SK-N-SH (cell line): ENCODE data around the gene PSMC5.

ENCODE experiments used
- POLR2AphosphoS5 ChIP-seq: IDR thresholded peaks from 2 replicates; pipeline ENCODE4 v1.6.1; 2012; ENCODE audit warnings: low read depth, low read length
- RCOR1 ChIP-seq: fragments of 150-350 bp; IDR thresholded peaks from 2 replicates; pipeline ENCODE4 v1.6.1; 2017; ENCODE audit warnings: antibody characterized with exemption, low read length
- SMC3 ChIP-seq: IDR thresholded peaks from 2 replicates; pipeline ENCODE4 v1.6.1; 2012; ENCODE audit warnings: low read depth, low read length, improper control_type of control experiment
- TEAD4 ChIP-seq: IDR thresholded peaks from 2 replicates; pipeline ENCODE4 v1.4.0; 2012; ENCODE audit warnings: mild to moderate bottlenecking, borderline replicate concordance; ENCODE audit not compliant: insufficient read depth
- YY1 ChIP-seq: IDR thresholded peaks from 2 replicates; pipeline ENCODE4 v1.4.0; 2012; ENCODE audit warnings: low read depth, mild to moderate bottlenecking
- TF ChIP-seq, protein P1 (sequence below): fragments of 200-600 bp; sonication (generic); IDR thresholded peaks from 2 replicates; pipeline ENCODE4 v1.6.1; 2017; ENCODE audit warnings: antibody characterized with exemption, mild to moderate bottlenecking, moderate library complexity
- TF ChIP-seq, protein P2 (sequence below): IDR thresholded peaks from 2 replicates; pipeline ENCODE4 v1.6.1; 2012; ENCODE audit warnings: mild to moderate bottlenecking, low read depth, low read length, moderate library complexity

DNA sequence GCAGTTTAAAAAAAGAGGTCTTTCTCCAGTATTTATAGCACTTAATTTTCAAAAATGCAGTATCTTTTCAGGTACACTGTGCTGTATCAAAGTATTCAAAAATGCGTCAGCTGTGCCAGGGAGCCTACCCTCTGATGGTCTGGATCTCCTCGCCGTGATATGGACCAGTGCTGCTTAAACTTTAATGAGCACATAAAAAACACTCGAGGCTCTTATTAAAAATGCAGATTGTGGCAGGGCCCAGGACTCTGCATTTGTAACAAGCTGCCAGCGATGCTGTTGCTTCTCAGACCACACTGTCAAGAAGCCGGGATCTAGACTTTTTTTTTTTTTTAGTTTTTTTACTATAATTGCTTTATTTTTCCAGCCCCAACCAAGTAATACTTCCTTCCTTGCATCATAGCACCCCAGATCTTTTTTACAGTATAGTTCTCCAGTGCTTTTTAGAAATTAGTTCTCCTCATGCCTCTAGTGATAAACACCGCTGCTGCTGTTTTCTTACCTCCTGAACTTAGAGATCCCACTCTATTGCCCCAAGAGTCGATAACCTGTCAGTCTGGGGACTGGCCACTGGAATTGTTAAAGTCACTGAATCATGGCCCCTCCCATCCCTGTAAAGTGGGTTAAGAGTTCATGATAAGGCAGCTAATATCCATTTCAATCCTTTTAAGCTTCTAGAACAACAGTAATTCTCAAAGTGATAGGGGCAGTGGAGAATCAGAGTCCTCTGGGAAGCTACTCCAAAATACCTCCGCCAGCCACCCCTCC, 16.9 kb downstream of the PSMC5 start:
- TF ChIP-seq, protein P1, sequence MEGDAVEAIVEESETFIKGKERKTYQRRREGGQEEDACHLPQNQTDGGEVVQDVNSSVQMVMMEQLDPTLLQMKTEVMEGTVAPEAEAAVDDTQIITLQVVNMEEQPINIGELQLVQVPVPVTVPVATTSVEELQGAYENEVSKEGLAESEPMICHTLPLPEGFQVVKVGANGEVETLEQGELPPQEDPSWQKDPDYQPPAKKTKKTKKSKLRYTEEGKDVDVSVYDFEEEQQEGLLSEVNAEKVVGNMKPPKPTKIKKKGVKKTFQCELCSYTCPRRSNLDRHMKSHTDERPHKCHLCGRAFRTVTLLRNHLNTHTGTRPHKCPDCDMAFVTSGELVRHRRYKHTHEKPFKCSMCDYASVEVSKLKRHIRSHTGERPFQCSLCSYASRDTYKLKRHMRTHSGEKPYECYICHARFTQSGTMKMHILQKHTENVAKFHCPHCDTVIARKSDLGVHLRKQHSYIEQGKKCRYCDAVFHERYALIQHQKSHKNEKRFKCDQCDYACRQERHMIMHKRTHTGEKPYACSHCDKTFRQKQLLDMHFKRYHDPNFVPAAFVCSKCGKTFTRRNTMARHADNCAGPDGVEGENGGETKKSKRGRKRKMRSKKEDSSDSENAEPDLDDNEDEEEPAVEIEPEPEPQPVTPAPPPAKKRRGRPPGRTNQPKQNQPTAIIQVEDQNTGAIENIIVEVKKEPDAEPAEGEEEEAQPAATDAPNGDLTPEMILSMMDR = no peak
- TF ChIP-seq YY1 (no peak), RCOR1 (no peak), SMC3 (no peak), POLR2AphosphoS5 (no peak), TEAD4 (no peak)
- TF ChIP-seq, protein P2, sequence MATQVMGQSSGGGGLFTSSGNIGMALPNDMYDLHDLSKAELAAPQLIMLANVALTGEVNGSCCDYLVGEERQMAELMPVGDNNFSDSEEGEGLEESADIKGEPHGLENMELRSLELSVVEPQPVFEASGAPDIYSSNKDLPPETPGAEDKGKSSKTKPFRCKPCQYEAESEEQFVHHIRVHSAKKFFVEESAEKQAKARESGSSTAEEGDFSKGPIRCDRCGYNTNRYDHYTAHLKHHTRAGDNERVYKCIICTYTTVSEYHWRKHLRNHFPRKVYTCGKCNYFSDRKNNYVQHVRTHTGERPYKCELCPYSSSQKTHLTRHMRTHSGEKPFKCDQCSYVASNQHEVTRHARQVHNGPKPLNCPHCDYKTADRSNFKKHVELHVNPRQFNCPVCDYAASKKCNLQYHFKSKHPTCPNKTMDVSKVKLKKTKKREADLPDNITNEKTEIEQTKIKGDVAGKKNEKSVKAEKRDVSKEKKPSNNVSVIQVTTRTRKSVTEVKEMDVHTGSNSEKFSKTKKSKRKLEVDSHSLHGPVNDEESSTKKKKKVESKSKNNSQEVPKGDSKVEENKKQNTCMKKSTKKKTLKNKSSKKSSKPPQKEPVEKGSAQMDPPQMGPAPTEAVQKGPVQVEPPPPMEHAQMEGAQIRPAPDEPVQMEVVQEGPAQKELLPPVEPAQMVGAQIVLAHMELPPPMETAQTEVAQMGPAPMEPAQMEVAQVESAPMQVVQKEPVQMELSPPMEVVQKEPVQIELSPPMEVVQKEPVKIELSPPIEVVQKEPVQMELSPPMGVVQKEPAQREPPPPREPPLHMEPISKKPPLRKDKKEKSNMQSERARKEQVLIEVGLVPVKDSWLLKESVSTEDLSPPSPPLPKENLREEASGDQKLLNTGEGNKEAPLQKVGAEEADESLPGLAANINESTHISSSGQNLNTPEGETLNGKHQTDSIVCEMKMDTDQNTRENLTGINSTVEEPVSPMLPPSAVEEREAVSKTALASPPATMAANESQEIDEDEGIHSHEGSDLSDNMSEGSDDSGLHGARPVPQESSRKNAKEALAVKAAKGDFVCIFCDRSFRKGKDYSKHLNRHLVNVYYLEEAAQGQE = no peak
